ENCODE data around the gene KLHL21. TPM values are rescaled to one million over a fixed set of nuclear protein-coding genes. Genes with fewer than 3 reads are reported as not detected.

KLHL21 gene, protein sequence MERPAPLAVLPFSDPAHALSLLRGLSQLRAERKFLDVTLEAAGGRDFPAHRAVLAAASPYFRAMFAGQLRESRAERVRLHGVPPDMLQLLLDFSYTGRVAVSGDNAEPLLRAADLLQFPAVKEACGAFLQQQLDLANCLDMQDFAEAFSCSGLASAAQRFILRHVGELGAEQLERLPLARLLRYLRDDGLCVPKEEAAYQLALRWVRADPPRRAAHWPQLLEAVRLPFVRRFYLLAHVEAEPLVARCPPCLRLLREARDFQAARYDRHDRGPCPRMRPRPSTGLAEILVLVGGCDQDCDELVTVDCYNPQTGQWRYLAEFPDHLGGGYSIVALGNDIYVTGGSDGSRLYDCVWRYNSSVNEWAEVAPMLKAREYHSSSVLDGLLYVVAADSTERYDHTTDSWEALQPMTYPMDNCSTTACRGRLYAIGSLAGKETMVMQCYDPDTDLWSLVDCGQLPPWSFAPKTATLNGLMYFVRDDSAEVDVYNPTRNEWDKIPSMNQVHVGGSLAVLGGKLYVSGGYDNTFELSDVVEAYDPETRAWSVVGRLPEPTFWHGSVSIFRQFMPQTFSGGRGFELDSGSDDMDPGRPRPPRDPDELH
- 28.3 and 31.5 TPM in 2 replicates for total RNA-seq

DNA sequence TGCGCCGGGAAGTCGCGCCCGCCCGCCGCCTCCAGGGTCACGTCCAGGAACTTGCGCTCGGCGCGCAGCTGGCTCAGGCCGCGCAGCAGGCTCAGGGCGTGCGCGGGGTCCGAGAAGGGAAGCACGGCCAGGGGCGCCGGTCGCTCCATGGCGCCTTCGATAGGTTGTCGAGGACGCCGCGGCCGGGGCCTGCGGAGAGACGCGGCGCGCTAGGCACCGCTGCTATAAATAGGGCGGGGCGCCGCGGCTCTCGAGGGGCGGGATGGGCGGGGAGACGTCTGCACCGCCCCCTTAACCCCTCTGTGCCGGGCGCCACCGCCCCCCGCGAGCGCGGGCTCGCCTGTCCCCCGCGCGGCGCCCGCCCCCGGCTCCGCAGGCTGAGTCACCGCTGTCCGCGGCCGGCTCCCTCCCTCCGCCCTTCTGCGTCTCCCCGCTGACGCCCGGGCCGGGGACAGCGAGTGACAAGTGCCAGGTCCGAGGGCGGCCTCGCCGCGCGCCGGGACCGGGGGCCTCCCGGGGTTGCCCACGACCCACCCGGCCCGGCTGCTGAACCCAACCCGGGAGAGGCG is at the start of gene KLHL21:
Gene KLHL21, minus strand, starts transcription at position 201 of the 569 bp plus-strand sequence. Its CDS starts 52 bp downstream, at position 149.

DNA sequence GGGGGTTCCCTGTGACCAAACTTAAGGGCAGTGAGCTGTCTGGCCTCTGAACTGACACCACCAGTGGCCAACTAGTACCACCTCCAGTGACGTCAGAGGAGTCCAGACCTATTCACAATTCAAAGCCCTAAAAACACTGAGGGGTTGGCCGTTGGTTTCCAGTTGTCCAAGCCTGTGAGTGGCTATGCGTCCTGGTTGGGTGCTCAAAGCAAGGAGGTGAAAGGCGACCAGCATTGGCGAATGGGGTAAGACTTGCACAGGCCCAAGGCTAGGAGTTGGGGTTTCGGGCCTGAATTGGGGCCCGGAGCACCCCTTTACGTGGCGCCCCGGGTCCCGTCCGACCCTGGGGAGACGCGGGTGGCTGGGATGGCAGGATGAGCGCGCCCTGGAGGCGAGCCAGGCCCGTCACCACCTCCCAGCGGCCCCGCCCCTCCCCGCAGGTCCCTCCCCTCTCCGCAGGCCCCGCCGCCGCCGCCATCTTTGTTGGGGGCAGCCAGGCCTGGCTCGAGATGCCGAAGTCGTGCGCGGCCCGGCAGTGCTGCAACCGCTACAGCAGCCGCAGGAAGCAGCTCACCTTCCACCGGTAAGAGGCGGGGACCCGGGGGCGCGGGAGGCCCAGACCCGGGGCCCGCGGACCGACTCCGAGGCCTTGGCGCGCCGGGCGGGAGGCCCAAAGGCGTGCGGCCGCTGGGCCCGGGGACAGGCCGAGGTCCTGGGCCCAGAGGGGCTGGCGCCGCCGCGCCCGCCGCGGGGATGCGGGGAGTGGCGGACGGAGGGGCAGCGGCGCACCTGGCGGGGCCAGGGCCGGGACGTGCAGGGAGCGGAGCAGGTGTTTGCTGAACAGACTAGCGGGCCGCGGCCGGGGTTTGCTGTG is 22.3 kb upstream of the KLHL21 start, which contains the start of gene THAP3:
Gene THAP3, plus strand, starts transcription at position 159 of the 874 bp plus-strand sequence. Its CDS starts 351 bp downstream, at position 510.

DNA sequence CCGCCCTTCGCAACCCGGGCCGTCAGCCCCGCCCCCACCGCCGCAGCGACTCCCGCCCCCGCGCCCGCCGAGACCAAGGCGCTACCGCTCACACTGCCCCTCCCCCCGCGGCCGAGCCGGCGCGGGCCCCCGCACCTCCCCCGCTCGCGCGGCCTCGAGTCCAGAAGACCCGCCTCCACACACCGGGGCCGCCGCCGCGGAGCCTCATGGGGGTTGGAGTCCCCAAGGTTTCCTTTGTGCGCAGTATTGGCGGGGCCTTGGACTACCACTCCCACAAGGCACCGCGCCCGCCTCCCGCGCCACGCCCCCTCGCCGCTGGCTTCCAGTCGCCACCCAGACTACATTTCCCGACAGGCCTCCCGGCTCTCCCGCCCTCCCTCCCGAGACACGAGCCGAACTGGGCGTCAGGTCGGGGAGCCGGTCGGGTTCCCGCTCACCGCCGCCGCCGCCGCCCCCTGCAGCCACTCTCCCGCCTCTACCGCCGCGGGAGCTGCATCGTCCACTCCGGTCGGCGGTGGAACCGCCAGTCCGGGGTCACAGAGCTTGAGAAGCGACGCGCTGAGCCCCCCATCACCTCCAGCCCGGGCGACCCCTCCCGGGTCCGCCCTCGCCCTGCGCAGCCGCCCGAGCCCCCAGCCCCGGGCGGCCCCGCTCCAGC is 10.8 kb upstream of the KLHL21 start, which contains the start of gene PHF13:
Gene PHF13, plus strand, starts transcription at position 371 of the 658 bp plus-strand sequence. CDS start 336 bp downstream, outside the sequence.

DNA sequence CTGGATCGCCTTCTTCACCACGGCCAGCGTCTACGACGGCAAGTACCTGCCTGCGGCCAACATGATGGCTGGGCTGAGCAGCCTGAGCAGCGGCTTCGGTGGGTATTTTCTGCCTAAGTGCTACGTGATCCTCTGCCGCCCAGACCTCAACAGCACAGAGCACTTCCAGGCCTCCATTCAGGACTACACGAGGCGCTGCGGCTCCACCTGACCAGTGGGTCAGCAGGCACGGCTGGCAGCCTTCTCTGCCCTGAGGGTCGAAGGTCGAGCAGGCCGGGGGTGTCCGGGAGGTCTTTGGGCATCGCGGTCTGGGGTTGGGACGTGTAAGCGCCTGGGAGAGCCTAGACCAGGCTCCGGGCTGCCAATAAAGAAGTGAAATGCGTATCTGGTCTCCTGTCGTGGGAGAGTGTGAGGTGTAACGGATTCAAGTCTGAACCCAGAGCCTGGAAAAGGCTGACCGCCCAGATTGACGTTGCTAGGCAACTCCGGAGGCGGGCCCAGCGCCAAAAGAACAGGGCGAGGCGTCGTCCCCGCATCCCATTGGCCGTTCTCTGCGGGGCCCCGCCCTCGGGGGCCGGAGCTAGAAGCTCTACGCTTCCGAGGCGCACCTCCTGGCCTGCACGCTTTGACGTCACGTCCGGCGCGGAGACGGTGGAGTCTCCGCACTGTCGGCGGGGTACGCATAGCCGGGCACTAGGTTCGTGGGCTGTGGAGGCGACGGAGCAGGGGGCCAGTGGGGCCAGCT is 23.1 kb downstream of the KLHL21 start, which contains the start of gene ZBTB48:
Gene ZBTB48, plus strand, starts transcription at position 621 of the 745 bp plus-strand sequence. CDS start 616 bp downstream, outside the sequence.

DNA sequence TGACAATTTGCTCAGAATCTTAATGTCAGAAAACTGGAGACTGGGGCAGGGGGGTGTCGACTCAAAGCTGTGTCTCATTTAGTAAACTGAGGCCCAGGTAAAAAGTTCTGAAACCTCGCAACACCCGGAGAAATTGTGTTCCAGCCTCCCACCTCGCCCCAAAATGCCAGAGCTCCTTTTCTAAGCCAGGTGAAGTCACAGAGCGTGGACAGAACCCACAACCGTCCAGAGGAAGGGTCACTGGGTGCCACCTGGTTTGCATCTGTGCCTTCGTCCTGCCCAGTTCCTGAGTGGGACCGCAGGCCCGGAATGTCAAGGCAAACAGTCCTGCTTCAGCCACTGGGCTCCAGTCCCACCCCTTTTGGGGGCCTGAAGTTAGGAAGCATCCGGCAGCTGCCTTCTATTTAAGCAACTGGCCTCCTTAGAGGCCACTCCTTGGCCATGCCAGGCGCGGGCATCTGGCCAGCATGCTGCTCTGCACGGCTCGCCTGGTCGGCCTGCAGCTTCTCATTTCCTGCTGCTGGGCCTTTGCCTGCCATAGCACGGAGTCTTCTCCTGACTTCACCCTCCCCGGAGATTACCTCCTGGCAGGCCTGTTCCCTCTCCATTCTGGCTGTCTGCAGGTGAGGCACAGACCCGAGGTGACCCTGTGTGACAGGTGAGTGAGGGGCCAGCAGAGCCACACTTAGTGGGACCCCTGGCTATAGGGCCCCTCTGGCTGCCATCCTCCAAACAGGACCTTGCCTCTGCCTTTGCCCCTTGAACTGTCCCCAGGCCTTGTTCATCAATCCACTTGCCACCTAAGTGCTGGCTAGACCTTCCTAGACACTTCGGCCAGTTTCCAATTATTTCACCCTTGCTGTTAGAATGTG is 47.5 kb downstream of the KLHL21 start, which contains the start of gene TAS1R1:
Gene TAS1R1, plus strand, starts transcription at position 401 of the 872 bp plus-strand sequence. Its CDS starts 67 bp downstream, at position 468.

DNA sequence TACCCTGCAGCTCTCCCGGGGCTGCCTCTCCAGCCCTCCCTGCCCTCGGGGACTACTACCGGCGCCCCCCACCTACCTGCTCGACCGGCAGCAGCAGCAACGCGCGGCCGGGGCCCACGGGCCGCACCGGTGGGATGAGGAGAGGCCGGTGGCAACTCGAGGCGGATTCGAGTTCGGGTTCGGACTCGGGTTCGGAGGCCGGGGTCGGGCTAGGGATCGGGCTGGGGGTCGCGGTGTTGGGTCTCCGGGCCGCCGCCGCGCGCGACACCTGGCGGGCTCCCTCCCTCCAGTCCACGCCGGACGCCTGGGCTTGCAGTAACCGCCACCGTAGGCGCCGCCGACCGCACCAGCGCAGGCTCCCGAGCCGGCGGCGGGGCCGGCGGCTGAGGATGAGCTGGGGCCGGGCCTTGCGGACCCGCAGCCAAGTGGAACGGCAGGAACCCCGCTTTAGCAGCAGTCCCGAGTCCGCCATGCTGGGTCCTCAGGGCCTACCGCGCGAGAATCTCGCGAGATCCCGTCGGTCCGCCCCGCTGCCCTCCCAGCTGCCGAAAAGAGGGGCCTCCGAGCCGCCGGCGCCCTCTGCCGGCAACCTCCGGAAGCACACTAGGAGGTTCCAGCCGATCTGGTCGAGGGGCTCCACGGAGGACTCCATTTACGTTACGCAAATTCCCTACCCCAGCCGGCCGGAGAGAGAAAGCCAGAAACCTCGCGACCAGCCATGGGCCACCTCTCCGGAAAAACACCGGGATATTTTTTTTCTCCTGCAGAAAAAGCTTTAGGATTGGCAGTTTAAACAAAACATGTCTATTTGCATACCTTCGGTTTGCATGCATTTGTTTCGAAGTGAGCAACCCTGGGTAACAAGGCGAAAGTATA is 48.4 kb downstream of the KLHL21 start, which contains the start of gene NOL9:
Gene NOL9, minus strand, starts transcription at position 483 of the 876 bp plus-strand sequence. Its CDS starts 11 bp downstream, at position 472.

Small RNAs within 50 kb of the gene (small RNA-seq; reads per million reads assigned to genes)
- not detected for gene RNU6-731P

Other genes starting within 250 kb of the KLHL21 start
- gene ACOT7, start 209.1 kb downstream of the KLHL21 start, total RNA-seq: 54.7 and 68.6 TPM in 2 replicates
- gene HES2, start 182.9 kb downstream of the KLHL21 start, total RNA-seq: 32.6 and 40.6 TPM in 2 replicates
- gene ESPN, start 178.1 kb downstream of the KLHL21 start, total RNA-seq: 0.65 and 1.1 TPM in 2 replicates
- gene TNFRSF25, start 136.7 kb downstream of the KLHL21 start, total RNA-seq: 15.2 and 15.4 TPM in 2 replicates
- 39.0 and 43.3 TPM in 2 replicates for gene PLEKHG5, start 111.2 kb downstream of the KLHL21 start, total RNA-seq
- 53.6 and 66.2 TPM in 2 replicates for gene NOL9, start 48.4 kb downstream of the KLHL21 start, total RNA-seq
- gene TAS1R1, start 47.6 kb downstream of the KLHL21 start, total RNA-seq: 0.07 TPM in 1 of 2 replicates, not detected in the other
- 7.8 and 10.1 TPM in 2 replicates for gene ZBTB48, start 22.9 kb downstream of the KLHL21 start, total RNA-seq
- 10.4 and 11.6 TPM in 2 replicates for gene PHF13, start 10.9 kb upstream of the KLHL21 start, total RNA-seq
- gene THAP3, start 22.0 kb upstream of the KLHL21 start, total RNA-seq: 11.9 and 12.0 TPM in 2 replicates
- gene DNAJC11, start 98.9 kb upstream of the KLHL21 start, total RNA-seq: 54.1 and 56.3 TPM in 2 replicates
- 67.2 and 67.8 TPM in 2 replicates for gene CAMTA1, start 182.6 kb upstream of the KLHL21 start, total RNA-seq